Midbrain (tissue), 1 donor: ENCODE data around the gene SIMC1.

Experiments used
- DNase-seq: peaks from one replicate; lab custom pipeline; 2025; lab: John Stamatoyannopoulos, UW

Gene SIMC1

DNA sequence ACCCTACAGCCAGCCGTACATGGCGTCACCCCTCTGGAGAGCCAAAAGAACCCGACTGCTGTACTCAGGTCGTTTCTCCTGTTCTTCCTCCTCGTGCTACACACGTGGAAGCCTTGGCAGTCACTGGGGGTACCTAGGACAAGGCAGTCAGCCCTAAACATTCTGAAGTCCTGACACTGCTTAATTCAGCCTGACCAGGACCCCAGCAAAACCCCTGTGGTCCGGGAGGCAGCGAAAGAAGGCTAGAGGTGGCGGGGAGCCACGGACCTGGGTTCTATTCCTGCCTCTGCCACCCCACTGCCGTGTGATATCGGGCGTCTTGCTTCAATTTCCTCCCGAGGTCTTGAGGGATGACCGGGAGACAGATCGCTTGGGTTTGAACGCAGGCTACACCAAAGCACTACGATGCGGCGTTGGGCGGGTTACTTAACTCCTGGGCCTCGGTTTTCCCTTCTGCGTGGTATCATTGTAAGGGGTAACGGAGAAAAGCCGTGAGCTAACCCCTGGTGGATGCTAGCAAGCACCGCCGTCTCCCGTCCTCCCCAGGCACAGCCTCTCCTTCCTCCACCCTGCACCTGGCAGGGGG lies 126.6 kb downstream of the SIMC1 start:
- no peak for DNase-seq

DNA sequence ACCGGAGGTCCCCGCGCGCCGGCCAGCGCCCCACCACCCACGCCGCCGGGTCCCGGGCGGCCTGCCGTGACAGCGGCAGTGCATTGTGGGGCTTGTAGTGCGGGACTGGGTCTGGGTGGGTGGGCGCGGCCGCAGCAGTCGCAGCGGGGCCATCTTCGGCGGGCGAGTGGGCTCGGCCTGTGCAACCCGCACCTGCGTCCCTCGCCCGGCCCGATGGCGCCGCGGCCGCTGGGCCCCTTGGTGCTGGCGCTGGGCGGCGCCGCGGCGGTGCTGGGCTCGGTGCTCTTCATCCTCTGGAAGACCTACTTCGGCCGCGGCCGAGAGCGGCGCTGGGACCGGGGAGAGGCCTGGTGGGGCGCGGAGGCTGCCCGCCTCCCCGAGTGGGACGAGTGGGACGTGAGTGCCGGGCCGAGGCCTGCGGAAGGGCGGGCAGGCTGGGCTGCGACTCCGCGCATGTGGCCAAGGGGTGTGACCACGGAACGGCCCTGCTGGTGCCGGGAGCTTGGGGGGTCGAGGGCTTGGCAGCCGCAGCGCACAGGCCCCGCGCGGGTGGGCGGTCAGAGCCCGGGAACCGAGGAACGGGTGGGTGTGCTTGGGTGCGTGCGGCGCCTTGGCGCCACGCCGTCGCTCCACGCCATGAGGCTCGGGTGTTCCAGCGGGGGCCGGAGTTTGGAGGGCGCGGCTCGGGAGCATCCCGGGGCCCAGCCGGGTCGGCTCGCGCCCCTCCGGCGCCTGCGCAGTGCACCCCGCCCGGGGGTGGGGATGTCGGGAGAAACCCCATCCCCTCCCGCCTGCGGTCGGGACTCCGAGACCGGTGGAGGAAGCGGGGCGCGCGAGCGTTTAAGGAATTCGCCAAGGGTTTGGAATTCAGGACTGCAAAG lies 127.4 kb downstream of the SIMC1 start, which contains the start of gene ARL10:
ARL10 (plus strand) TSS at position 137 of the 881 bp plus-strand sequence; CDS start at position 214, 77 bp downstream.
- DNase-seq, result peak; percentile 40

DNA sequence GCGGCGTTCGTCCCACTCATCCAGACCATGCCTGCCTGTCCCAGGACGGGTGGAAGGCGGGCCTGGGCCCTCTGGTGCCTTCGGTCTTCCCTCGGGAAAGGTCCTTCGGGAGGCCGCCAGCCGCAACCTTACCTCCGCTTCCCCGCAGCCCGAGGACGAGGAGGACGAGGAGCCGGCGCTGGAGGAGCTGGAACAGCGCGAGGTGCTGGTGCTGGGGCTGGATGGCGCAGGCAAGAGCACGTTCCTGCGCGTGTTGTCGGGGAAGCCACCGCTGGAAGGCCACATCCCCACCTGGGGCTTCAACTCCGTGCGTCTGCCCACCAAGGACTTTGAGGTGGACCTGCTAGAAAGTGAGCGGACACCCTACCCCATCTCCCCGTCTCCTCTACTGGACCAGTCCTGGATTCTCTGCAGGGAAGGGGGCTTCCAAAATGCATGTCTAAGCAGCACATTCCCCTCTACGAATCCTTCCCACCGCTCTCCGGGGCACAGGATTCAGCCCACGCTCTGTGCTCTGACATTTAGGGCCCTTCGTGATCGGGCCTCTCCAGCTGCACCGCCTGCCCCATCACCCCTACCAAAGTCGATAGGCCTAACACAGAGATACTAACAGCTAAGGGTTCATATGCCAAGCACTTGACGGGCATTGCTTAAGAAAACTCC lies 128.1 kb downstream of the SIMC1 start:
- no peak for DNase-seq

DNA sequence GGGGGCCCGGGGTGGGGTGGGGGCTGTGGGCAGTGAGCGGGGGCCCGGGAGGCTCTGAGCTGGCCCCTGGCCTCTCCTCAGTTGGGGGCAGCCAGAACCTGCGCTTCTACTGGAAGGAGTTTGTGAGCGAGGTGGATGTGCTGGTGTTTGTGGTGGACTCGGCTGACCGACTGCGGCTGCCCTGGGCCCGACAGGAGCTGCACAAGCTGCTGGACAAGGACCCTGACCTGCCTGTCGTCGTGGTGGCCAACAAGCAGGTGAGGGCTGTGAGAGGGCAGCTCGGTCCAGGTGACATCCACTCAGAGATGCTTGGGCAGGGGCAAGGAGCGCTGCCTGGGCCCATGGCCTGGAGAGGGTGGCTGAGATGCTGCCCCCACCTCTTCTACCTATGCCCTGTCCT lies 130.5 kb downstream of the SIMC1 start:
- no peak for DNase-seq

DNA sequence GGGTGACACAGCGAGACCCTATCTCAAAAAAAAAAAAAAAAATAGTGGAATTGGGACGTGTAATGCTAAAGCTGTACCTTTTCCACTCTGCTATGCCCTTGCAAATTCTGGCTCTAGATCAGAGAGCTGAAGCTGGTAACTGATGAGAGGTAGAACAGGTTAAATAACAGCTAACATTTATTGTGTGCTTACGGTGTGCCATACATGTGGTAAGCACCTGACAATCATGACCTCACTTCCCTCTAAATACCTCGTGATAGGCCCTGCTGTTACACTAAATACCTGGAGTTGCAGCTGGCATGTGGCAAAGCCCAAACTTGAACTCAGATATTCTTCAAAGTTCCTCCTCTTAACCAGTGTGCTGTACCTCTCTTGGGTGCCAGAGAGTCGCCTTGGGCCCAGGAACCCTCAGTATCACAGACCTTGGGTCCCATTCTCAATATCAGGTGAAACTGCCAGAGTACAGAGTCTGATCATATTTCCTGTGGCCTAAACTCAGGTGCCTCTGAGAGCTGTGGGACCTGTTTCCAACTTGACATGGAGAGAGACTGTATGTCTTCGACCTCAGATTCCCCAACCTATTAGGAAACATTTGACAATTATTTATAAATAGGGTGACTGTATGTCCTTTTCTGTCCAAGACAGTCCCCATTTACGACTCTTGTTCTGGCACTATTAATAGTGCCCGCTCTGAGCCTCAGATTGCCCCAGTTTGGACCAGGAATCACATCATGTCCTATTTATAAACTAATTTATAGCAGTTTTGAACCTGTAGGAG lies 131.9 kb downstream of the SIMC1 start:
- DNase-seq, result no peak

DNA sequence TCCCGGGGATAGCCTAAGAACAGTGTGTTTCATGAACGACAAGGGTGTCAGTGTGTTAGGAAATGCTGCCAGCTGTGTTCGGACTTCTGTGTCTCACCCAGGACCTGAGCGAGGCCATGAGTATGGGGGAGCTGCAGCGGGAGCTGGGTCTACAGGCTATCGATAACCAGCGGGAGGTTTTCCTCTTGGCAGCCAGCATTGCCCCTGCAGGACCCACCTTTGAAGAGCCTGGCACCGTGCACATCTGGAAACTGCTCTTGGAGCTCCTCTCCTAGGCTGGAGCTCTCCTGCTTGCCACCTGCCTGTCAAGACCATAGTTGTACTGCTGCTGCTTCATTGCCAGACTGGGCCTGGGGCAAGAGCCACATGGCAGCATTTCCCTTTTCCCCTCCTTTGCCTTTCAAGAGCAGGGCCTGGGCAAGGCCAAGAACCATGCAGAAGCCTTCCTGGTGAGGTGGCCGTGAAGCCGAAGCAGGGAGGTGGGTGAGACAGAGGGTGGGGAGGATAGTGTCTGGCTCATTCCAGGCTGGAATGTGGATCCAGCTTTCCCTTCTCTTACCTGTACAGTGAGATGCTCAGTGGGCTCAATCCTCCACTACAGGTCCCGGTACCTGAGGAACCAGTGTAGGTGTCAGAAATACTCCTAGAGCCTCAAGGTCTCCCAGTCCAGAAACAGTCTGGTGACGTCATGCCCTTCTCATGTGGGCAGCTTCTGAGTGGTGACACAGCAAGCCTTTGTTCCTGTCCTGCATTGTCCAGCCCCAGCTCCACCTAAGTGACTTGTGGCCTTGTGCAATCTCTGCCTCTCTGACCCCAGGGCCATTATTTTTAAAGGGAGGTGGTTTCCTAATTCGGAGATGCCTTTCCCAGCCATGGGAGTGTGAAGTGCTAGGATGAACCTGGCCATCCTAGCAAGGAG lies 133.7 kb downstream of the SIMC1 start:
- no peak for DNase-seq

DNA sequence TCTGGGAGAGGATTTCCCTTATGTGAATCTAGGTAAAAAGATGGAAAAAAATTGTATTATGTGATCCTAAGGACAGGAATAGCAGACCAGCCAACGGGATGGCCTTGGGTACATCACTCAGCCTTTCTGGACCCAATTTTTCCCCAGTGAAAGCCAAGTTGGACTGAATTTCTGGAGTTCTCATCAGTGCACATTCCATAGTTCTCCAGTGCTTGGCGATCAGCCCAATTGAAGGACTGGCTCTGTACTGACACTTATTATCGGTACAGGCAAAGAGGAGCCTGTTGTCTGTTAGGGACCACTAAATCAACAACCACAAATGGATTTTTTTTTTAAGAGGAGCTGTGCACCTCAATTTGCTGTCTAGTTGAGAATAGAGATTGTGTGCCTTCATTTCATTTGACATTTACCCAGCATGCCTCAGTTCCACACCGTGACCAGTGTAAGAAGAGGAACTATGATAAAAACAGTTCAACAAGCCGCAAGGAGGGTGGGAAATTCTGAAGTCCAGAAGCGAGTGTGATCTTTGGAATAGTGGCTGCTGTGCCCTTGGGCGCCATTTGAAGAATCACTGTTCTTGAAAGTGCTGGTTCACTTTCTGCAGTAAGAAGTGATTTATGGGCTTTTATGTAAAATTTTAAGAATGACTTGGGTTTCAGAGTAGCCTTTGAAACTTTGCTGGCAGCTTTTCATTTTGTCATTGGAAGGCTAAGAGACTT lies 135.0 kb downstream of the SIMC1 start:
- DNase-seq, result no peak

DNA sequence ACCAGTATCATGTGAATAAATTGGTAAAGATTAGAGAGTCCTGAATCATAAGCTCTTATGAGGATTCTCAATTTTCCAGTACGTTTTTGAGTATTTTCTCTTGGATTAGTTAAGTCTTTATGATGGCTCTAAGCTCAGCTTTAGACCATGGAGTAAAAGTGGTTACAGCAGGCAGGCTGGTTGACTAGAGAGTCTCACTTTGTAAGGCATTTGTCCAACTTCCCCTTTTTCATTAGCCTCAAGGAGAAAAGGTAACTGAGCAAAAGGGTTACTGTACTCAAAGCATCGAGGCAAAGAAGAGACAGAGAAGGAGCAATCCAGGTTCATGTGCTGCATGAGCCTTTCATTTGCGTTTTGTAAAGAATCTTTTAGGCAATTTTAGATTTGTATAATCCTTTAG lies 141.7 kb downstream of the SIMC1 start:
- DNase-seq, result no peak

DNA sequence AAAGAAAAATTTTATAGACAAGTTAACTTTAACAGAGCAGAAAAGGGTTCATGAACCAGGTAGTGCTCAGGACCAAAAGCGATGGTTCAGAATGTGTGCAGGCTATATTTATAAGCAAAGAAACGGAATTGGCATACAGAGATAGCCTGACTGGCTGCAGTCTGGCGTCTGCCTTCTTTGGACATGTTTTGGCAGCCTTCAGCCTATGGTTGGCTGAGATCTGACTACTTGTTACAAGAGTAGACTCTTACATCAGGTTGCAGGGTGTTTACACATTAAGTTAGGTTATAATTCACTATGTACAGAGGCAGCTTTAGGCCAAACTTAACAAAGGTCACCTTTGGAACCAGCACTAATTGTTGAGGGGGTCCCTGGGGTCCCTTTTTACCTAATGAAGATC lies 143.2 kb downstream of the SIMC1 start:
- no peak for DNase-seq

DNA sequence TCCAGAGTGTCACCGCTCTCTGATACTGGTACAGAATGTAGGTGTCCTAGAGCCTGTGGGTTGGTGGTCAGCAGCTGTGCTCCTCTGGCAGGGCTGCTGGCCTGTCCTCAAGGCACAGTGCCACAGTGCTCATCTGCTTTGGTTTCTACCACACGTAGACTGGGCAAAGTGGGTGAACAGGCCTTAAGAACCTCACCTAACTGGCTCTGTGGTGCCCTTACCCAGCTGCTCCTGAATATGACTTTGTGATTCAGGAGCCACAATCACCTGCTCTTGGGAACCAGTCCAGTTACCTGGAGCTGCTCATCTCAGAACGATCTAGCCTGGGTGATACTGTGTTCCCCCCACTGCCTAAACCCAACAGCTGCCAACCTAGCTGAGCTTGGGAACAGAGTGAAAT lies 143.8 kb downstream of the SIMC1 start:
- no peak for DNase-seq

DNA sequence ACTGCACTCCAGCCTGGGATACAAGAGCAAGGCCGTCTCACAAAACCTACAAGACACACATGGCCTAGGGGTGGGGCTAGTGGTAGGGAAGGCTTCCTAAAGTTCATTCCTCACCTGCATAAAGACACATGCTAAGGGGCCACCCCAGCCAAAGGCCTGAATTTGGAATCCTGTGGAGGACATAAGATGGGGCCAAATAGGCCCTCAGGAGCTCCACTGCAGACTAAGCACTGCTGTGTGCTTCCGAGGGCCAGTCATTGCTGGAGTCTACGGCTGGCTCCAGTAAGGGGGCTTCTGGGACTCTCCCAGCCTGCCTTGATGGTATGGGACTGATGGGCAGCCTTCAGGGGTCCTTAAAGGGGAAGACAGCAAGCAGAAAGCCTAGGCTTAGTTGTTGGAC lies 144.5 kb downstream of the SIMC1 start:
- no peak for DNase-seq

DNA sequence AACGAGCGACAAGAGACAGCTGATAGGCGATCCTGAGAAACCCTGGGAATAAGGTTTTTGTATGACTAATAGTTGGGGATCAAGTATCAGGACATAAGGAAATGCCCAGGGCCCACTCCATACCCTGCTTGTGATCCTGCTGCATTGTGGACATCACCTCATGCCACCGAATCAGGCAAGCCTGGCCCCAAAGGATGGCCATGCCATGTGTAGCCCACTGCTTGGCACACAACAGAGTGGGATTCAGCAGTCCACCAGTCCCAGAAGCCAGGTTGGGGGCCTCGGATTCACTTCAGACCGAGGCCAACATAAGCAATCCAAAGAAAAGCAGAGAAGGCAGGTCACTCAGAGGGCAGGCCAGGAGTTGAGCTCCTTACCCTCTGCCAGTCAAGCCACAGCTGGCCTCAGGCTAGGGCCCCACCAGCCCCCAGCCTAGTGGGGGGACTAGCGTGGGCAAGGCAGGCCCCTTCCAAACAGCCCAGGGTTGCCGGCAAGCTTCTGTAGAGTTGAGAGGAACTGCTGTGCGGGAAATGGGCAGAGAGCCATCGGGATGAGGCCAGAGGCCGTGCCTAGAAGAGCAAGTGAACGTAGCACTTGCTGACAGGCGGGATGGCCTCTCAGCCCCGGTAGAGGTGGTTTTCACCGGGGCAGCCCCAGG lies 145.2 kb downstream of the SIMC1 start:
- DNase-seq, result no peak

DNA sequence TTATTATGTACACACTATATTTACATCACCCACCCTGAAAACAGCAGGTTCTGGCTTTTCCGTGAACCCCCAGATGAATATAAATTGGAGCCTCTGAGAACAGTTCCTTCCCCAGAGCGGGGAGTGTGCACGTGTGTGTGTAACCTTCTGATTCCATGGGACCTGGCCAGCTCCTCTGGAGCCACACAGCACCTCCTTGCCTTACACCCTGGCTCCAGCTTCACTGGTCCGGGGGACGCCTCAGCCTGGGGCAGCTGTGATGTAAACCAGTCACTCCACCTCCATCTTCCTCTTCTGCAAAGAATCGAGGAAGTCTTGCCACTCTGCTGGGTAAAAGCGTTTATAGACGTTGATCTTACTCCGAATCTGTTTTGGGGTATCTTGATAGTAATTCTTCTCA lies 145.7 kb downstream of the SIMC1 start:
- DNase-seq, result no peak

DNA sequence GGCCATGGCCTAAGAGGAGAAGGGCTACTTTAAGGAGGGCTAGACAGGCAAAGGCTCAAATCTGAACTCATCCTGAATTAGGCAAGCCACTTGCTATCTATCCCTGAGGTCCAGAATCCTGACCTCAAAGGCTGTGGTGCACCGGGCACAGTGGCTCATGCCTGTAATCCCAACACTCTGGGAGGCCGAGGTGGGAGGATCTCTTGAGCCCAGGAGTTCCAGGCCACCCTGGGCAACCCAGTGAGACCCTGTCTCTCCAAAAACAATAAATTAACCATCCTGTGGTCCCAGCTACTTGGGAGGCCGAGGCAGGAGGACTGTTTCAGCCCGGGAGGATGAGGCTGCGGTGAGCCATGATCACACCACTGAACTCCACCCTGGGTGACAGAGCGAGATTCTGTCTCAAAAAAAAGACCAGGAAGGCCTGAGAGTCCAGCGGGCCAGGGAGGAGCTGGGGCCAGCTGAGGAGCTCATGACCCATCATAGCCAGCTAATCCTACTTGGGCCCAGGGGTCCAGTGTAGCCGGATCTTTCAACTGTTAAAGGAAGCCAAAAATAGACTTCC lies 146.2 kb downstream of the SIMC1 start:
- DNase-seq, result no peak

DNA sequence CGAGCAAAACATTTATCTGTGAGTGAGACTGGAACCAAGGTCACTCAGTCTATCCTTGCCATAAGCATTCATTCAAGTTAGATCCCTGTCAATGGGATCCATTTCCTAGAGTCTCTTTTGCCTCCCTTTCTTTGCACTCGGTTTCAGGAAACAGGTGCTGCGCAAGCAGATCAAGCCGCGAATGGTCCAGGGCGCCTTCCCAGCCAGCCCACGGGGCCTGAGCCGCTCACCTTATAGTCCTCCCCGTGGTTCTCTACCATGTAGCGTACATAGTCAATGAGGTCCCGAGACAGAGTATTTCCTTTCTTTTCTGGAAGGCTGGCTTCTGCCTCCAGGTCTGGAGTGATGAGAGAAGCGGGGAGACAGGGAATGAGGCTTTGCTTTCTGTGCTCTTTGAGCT lies 146.8 kb downstream of the SIMC1 start:
- no peak for DNase-seq

DNA sequence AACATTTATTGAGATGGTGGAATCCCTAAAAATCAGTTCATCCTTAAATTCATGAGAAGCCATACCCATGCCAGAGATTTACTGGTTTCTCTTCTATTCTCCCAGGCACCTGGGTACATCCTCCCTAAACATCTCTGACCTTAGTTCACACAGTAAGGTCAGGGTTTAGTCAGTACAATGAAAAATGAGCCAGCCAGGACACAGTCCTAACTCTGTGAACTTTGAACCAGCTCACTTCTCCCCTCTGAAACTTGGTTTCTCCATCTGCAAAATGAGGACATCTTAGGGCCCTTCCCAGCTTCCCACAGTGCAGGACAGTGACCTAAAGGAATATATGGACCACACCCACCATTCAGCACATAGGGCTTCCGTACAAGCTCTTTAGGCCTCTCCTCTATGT lies 148.3 kb downstream of the SIMC1 start:
- no peak for DNase-seq

DNA sequence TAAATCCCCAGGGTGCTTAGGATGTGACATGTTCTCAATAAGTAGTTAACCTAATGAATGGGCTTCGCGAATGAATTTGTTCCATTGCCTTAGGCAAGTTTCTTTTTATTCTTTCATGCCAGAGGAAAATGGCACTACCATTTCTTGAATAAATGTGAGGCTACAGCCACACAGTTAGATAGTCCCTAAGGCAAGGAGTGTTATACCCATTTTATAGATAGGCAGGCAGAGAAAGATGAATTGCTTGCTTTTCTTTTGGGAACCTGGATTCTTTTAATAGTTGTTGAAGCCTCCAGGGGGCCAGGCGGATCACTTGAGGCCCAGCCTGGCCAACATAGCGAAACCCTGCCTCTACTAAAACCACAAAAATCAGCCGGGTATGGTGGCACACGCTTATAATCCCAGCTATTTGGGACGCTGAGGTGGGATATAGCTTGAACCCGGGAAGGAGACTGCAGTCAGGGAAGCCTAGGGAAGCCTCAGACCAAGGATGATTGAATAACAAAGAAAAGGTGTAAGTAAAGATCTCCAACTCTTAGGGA lies 149.2 kb downstream of the SIMC1 start:
- DNase-seq, result no peak

DNA sequence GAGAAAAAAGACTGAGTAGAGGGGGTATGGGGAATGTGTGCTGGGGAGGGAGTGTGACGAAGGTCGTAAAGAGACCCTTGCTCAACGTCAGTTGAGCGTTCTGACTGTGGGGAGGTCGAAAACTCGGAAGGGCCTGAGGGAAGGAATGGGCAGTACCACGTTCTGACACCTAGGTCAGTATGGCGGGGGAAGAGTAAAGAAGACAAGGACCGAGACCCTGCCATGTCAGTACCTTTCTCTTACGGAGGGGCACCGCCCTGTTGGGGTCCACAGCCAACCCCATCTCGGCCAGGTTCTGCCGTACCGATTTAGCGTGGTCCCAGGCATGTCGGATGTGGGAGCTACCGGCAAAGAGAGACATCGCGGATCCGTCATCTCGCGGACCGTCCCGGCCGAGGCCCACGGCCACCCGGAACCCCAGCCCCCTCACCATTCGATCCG lies 149.8 kb downstream of the SIMC1 start:
- no peak for DNase-seq

DNA sequence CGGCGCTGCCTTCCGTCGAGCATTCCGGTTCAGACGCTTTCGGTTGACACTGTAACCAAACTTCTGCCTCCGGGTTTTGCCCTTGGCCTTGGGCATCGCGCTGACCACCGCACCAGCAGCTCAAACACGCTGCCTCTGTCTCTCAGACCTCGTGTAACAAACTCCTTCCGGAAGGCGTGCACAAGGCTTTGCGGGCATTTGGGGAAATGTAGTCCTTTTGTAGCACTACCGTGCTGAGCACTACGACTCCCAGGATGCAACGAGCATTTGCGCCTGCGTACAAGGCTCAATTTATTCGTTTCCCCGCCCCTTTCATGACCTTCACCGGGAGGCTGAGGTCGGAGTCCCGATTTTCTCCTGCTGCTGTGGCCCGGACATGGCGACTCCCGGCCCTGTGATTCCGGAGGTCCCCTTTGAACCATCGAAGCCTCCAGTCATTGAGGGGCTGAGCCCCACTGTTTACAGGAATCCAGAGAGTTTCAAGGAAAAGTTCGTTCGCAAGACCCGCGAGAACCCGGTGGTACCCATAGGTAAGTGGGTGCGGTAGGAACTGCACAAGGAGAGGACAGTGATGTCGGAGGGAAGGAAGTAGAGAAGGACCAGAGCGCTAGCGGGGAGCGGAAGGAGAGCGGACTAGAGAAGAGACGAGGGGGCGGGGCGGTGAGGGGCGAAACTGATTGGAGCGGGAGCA lies 150.4 kb downstream of the SIMC1 start, which contains the start of the genes HIGD2A and NOP16:
HIGD2A (plus strand) TSS at position 308 of the 691 bp plus-strand sequence; CDS start at position 377, 69 bp downstream.
NOP16 (minus strand) TSS at position 155 of the 691 bp plus-strand sequence; CDS start at position 96, 59 bp downstream.
- peak; percentile 98 for DNase-seq
